Thoracic aorta (tissue), 2 donors: ENCODE data around the gene PLET1. TPM values are rescaled to one million over a fixed set of nuclear protein-coding genes. Genes with fewer than 3 reads are reported as not detected.
A peak's percentile ranks its signal among the peaks of the same experiment; 100 is the strongest.

Source experiments
- ATAC-seq: fragments of 150-250 bp; one replicate; pipeline ENCODE4 v1.8.0; 2017; ENCODE audit warnings: low read depth; ENCODE audit not compliant: insufficient number of reproducible peaks, low FRiP score
- DNase-seq: peaks from one replicate; pipeline ENCODE4 v3.0.0-alpha.2; 2020; ENCODE audit warnings: low spot score
- H3K27ac ChIP-seq, 2 donors: fragments of 200-600 bp; sonication (generic); 1 replicate in 1 of 2; 2 replicates in 1 of 2; pipeline ENCODE4 v1.5.1; 2016; ENCODE audit warnings: mild to moderate bottlenecking in 2 of 2, moderate library complexity in 2 of 2
- H3K27me3 ChIP-seq: fragments of 200-600 bp; sonication (generic); replicated peaks from 2 replicates; pipeline ENCODE4 v1.6.0; 2016; ENCODE audit warnings: mild to moderate bottlenecking; ENCODE audit not compliant: insufficient read depth
- H3K36me3 ChIP-seq: fragments of 200-600 bp; sonication (generic); one replicate; pipeline ENCODE4 v1.5.1; 2016
- H3K4me1 ChIP-seq, 2 donors: fragments of 200-600 bp; sonication (generic); 1 replicate in 1 of 2; 2 replicates in 1 of 2; pipeline versions ENCODE4 v1.5.1 to v1.6.0; 2016; ENCODE audit warnings: low read depth in 2 of 2, mild to moderate bottlenecking in 1 of 2; ENCODE audit not compliant: control insufficient read depth in 1 of 2
- H3K4me3 ChIP-seq: fragments of 200-600 bp; sonication (generic); 2 replicates; pipeline ENCODE4 v1.5.1; 2016; ENCODE audit warnings: mild to moderate bottlenecking
- H3K9me3 ChIP-seq: fragments of 200-600 bp; sonication (generic); 2 replicates; pipeline ENCODE4 v1.5.1; 2016
- CTCF ChIP-seq: fragments of 200-600 bp; sonication (generic); IDR thresholded peaks from one replicate; pipeline ENCODE4 v1.5.1; 2019; ENCODE audit warnings: antibody characterized with exemption
- total RNA-seq, 2 donors: library from RNA; depleted of rRNA; stranded (reverse); fragments of >200 nt; gene quantifications; one replicate each; pipeline versions ENCODE4 v1.1.0 to v1.2.3, GENCODE V29; 2016

PLET1 gene
- total RNA-seq, 2 donors from 2014 or later, result not detected

DNA sequence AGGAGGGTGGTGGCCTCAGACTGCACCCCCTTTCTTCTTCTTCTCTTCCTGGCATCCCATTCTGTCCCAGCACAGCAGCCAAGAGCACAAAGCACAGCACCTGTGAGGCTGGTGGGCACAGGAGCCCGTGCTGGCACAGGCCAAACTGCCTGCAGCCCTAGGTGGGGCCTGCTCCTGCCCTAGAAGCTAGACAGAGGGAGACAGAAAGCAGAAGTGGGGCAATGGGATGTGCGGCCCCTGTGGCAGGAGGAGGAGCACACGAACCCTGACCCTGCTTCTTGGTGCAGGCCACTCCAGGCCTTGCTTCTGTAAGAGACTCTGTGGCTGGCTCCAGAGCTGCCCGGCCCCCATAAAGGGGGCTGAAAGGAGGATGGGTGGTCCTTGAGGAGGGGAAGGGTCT lies 38.4 kb downstream of the PLET1 start:
- H3K36me3 ChIP-seq, result no peaks in the 10 kb centered on the region
- no peak overlapping the region for H3K27ac ChIP-seq
- peaks cover 3 to 12% of the 10 kb centered on the region in 2 donors for H3K4me1 ChIP-seq
- H3K9me3 ChIP-seq, result no peaks in the 10 kb centered on the region
- H3K4me3 ChIP-seq, result no peak overlapping the region
- no peak for ATAC-seq
- no peaks in the 10 kb centered on the region for H3K27me3 ChIP-seq
- DNase-seq, result no peak
- TF ChIP-seq CTCF, result no peak

- no peak overlapping the region for H3K27ac ChIP-seq
- no peak for DNase-seq
- H3K36me3 ChIP-seq, result no peaks in the 10 kb centered on the region
- H3K4me3 ChIP-seq, result no peak overlapping the region
- ATAC-seq, result no peak
- no peaks in the 10 kb centered on the region for H3K27me3 ChIP-seq
- TF ChIP-seq CTCF, result no peak
- H3K4me1 ChIP-seq, result peaks cover 0 to 7% of the 10 kb centered on the region in 2 donors
- H3K9me3 ChIP-seq, result no peaks in the 10 kb centered on the region
Observed at GRCh38 chr11:112221274-112221835, 39.3 kb downstream of the PLET1 start.

DNA sequence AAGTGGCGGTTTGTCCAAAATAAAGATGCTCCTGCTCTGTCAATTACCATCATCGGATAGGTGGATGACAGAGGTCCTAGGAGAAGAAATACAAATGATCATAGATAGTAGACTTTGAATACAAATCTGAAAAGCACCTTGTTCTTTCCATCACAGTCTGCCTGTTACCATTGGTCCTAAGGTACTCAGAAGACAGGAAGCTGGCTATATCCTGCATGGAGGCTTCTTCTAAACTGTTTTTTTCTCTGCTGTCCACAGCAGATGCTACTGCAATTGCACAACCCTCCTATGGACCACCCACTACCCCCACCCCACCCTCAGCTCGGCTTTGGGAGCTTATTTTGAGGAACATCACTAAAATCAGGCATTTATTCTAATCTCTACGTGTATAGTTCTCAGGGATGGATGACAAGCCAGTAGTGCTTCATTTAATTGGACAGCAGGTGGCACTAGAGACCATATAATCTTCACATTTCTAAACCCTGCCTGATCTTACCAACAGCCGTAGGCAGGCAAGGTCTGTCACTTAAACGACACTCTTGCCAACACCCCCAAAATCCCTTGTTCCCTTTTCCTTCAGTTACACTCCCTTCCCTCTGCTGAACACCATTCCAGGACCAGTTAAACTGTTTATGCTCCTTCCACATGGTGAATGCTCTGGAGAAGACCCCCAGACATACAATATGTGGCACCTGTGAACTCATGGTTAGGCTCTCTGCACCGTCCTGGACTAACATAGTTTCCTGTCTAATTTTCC lies 41.0 kb downstream of the PLET1 start:
- Histone ChIP-seq H3K27me3 (no peaks in the 10 kb centered on the region), H3K27ac (no peak overlapping the region), H3K4me1 (no peaks in the 10 kb centered on the region), H3K36me3 (no peaks in the 10 kb centered on the region), H3K9me3 (no peaks in the 10 kb centered on the region), H3K4me3 (no peak overlapping the region)
- DNase-seq, result no peak
- ATAC-seq, result peak; percentile 94
- peak; percentile 80 for TF ChIP-seq CTCF

DNA sequence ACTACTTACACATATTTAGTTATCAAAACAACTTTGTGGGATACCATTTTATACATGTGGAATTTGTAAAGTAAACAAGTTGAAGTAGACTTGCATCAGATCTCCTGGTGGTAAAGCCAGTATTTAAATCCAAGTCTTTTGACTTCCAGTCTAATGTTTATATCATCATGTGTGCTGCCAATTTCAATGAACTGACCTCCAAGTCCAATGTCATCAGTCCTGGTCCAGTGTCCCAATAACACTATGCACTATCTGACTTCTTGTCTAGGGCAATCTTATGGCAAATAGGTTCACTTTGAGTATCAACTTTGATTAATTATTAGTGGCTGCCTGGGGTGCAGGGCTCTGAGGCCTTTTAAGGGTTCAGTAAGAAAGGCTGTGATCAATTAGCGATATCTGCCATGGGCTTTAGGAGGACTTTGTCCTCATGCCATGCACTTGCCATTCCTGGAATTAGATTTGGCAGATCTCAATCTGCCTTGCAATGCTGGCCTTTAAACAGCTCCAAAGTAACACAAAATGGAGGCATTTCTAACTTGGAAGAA lies 44.0 kb downstream of the PLET1 start:
- H3K36me3 ChIP-seq, result no peaks in the 10 kb centered on the region
- H3K4me1 ChIP-seq, result no peaks in the 10 kb centered on the region
- no peak for DNase-seq
- TF ChIP-seq CTCF, result no peak
- no peak overlapping the region for H3K4me3 ChIP-seq
- H3K27me3 ChIP-seq, result no peaks in the 10 kb centered on the region
- no peak overlapping the region for H3K27ac ChIP-seq
- H3K9me3 ChIP-seq, result no peaks in the 10 kb centered on the region
- no peak for ATAC-seq

DNA sequence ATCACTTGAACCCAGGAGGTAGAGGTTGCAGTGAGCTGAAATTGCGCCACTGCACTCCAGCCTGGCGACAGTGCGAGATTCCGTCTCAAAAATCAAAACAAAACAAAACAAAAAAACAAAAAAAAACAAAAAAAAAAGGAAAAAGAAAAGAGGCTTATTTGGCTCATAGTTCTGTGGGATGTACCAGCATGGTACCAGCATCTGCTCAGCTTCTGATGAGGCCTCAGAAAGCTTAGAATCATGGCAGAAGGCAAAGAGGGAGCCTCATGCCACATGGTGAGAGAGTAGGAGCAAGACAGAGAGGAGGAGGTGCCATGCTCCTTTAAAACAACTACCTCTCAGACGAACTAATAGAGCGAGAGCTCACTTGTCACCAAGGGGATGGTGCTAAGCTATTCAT lies 45.0 kb downstream of the PLET1 start:
- H3K27ac ChIP-seq, result no peak overlapping the region
- H3K9me3 ChIP-seq, result no peaks in the 10 kb centered on the region
- TF ChIP-seq CTCF, result no peak
- no peak for ATAC-seq
- DNase-seq, result no peak
- no peak overlapping the region for H3K4me3 ChIP-seq
- no peaks in the 10 kb centered on the region for H3K27me3 ChIP-seq
- H3K36me3 ChIP-seq, result no peaks in the 10 kb centered on the region
- H3K4me1 ChIP-seq, result no peaks in the 10 kb centered on the region
